Left ventricle myocardium inferior (tissue), 1 donor: Measurements from ENCODE around the gene PLCB3. TPM values are rescaled to one million over a fixed set of nuclear protein-coding genes. Genes with fewer than 3 reads are reported as not detected.

Source experiments
- DNase-seq: peaks from one replicate; pipeline ENCODE4 v3.0.0-alpha.2; 2020
- H3K27ac ChIP-seq: fragments of 200-600 bp; replicated peaks from 2 replicates; pipeline ENCODE4 v1.8.0; 2021
- H3K27me3 ChIP-seq: fragments of 200-600 bp; 2 replicates; pipeline ENCODE4 v1.8.0; 2021; ENCODE audit warnings: low read depth
- H3K36me3 ChIP-seq: fragments of 200-600 bp; 2 replicates; pipeline ENCODE4 v1.8.0; 2021
- H3K4me1 ChIP-seq: fragments of 200-600 bp; 2 replicates; pipeline ENCODE4 v1.8.0; 2021
- H3K4me3 ChIP-seq: fragments of 200-600 bp; 2 replicates; pipeline ENCODE4 v1.8.0; 2021; ENCODE audit warnings: mild to moderate bottlenecking, moderate library complexity
- H3K9me3 ChIP-seq: fragments of 200-600 bp; replicated peaks from 2 replicates; pipeline ENCODE4 v1.8.0; 2021
- intact Hi-C: fragments of 100-400 bp; cut with micrococcal nuclease; formaldehyde crosslinking; loops from one replicate; pipeline ENCODE4 v1.11.0; 2022
- total RNA-seq: library from RNA; stranded (reverse); fragmentation: NEBNext Ultra II Directional; extraction: Animal tissue kit (Norgen Biotek cat#: 25700); gene quantifications from one replicate; pipeline ENCODE4 v1.2.1, GENCODE V29; 2021
- TF ChIP-seq, protein P1 (sequence below): fragments of 200-600 bp; IDR thresholded peaks from 2 replicates; pipeline ENCODE4 v1.8.0; 2021; ENCODE audit warnings: antibody characterized with exemption, mild to moderate bottlenecking, borderline replicate concordance
- donor health status: DM: no; HTN: yes; CAD: no; lungs with severe emphysema.

The PLCB3 gene
- total RNA-seq, 1 donor from 2014 or later: 10.0 TPM

DNA sequence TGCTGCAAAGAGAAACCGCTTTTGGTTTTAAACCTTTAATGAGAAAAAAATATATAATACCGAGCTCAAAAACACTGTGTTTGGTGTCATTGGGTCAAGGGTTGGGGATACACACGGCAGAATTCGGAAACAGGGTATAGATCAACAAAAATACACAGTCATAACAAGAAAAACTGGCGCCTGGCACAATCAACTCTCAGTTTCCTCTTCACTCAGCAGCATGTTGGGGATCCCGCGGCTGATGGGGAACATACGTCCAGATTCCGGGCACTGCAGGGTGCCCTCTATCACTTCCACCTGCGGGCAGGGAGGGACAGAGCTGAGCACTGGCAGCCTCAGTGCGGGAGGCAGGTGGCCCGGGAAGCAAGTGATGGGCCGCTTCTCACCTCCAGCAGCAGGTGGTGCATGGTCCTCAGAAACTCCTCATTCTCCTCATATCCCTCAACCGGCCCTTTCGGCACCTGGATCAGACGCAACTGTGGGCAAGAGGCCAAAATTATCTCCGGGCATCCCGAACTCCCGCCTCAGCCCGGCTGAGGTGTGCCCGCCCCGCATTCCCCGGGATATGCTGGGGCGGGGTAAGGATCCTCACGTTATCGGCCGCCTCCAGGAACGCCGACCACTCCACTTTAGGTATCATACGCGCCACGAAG, 65.5 kb downstream of the PLCB3 start:
- Histone ChIP-seq H3K9me3 (no peaks in the 10 kb centered on the region), H3K4me1 (peaks cover 72% of the 10 kb centered on the region), H3K27ac (peak overlapping the region; percentile 100), H3K36me3 (peaks cover 30% of the 10 kb centered on the region), H3K4me3 (peak overlapping the region; percentile 82), H3K27me3 (no peaks in the 10 kb centered on the region)
- intact Hi-C loops: no loop called here
- TF ChIP-seq, protein P1, sequence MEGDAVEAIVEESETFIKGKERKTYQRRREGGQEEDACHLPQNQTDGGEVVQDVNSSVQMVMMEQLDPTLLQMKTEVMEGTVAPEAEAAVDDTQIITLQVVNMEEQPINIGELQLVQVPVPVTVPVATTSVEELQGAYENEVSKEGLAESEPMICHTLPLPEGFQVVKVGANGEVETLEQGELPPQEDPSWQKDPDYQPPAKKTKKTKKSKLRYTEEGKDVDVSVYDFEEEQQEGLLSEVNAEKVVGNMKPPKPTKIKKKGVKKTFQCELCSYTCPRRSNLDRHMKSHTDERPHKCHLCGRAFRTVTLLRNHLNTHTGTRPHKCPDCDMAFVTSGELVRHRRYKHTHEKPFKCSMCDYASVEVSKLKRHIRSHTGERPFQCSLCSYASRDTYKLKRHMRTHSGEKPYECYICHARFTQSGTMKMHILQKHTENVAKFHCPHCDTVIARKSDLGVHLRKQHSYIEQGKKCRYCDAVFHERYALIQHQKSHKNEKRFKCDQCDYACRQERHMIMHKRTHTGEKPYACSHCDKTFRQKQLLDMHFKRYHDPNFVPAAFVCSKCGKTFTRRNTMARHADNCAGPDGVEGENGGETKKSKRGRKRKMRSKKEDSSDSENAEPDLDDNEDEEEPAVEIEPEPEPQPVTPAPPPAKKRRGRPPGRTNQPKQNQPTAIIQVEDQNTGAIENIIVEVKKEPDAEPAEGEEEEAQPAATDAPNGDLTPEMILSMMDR: no peak
- DNase-seq: no peak

DNA sequence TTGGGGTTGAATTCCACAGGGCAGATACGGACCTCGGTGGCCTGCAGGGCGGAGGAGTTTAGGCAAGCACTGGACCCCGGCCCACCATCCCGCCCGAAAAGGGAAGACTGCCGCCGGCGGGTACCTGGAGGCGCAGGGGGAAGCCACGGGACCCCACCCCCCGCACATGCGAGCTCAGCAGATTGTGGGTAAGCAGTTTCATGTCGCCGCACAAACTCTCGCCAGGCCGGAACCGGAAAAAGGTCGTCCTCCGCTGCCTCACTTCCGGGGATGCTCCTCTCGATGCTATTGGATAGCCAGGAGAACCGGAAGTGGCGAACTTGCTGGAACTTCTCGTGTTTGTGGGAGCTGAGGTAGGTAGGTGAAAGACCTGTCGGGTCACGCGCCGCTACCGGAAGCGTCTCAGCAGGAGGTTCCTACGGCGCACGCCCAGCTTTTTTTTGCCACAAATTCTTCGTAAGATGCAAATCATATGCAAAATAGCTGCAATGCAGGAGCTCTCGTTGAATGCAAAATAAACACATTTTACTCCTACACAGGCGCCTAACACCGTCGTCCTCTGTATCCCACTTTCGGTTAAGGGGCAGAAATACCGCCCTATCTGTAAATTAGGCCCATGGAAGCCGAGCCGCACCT, 66.1 kb downstream of the PLCB3 start, which contains the start of gene TRMT112:
Gene TRMT112, minus strand, starts transcription at position 235 of the 636 bp plus-strand sequence. Its CDS starts 33 bp downstream, at position 202.
- Histone ChIP-seq H3K27me3 (no peaks in the 10 kb centered on the region), H3K36me3 (peaks cover 34% of the 10 kb centered on the region), H3K9me3 (no peaks in the 10 kb centered on the region), H3K4me1 (peaks cover 69% of the 10 kb centered on the region), H3K27ac (peak within 1 kb of the TSS; percentile 100), H3K4me3 (peak within 1 kb of the TSS; percentile 82)
- intact Hi-C loops: no loop called here
- TF ChIP-seq, protein P1: no peak
- DNase-seq: peak; percentile 94

GRCh38 chr11:64317961-64318765, 66.8 kb downstream of the PLCB3 start, which contains the start of gene PRDX5:
Gene PRDX5, plus strand, starts transcription at chr11:64318121. Its CDS starts 95 bp downstream, at chr11:64318216.
- intact Hi-C loops: no loop called here
- H3K36me3 ChIP-seq: peaks cover 38% of the 10 kb centered on the region
- peak within 1 kb of the TSS; percentile 100 for H3K27ac ChIP-seq
- H3K4me1 ChIP-seq: peaks cover 61% of the 10 kb centered on the region
- H3K4me3 ChIP-seq: peak within 1 kb of the TSS; percentile 82
- TF ChIP-seq, protein P1: peak; percentile 53
- DNase-seq: peak; percentile 96
- no peaks in the 10 kb centered on the region for H3K9me3 ChIP-seq
- no peaks in the 10 kb centered on the region for H3K27me3 ChIP-seq

Other genes with a start within 250 kb of the PLCB3 start
- gene FLRT1, start 215.6 kb upstream of the PLCB3 start, total RNA-seq: 0.44 TPM
- 127 TPM for gene MACROD1, start 85.4 kb upstream of the PLCB3 start, total RNA-seq
- 97.4 TPM for gene STIP1, start 65.4 kb upstream of the PLCB3 start, total RNA-seq
- gene FERMT3, start 44.8 kb upstream of the PLCB3 start, total RNA-seq: 5.4 TPM
- gene TRPT1, start 25.3 kb upstream of the PLCB3 start, total RNA-seq: 82.3 TPM
- gene NUDT22, start 25.3 kb upstream of the PLCB3 start, total RNA-seq: 65.2 TPM
- 59.9 TPM for gene DNAJC4, start 21.0 kb upstream of the PLCB3 start, total RNA-seq
- gene VEGFB, start 16.9 kb upstream of the PLCB3 start, total RNA-seq: 272 TPM
- gene FKBP2, start 10.4 kb upstream of the PLCB3 start, total RNA-seq: 45.5 TPM
- gene PPP1R14B, start 4.6 kb upstream of the PLCB3 start, total RNA-seq: 102 TPM
- 56.3 TPM for gene BAD, start 33.1 kb downstream of the PLCB3 start, total RNA-seq
- gene GPR137, start 34.3 kb downstream of the PLCB3 start, total RNA-seq: 28.4 TPM
- gene KCNK4, start 39.8 kb downstream of the PLCB3 start, total RNA-seq: not detected
- gene CATSPERZ, start 48.8 kb downstream of the PLCB3 start, total RNA-seq: not detected
- 213 TPM for gene ESRRA, start 54.0 kb downstream of the PLCB3 start, total RNA-seq
- 97.5 TPM for gene TRMT112, start 66.0 kb downstream of the PLCB3 start, total RNA-seq
- 321 TPM for gene PRDX5, start 66.6 kb downstream of the PLCB3 start, total RNA-seq
- 7.5 TPM for gene CCDC88B, start 88.7 kb downstream of the PLCB3 start, total RNA-seq
- 16.8 TPM for gene RPS6KA4, start 107.6 kb downstream of the PLCB3 start, total RNA-seq